Hepatocyte (in vitro differentiated cells): ENCODE data around the gene SCFD2. TPM values are rescaled to one million over a fixed set of nuclear protein-coding genes. Genes with fewer than 3 reads are reported as not detected.
A peak's percentile ranks its signal among the peaks of the same experiment; 100 is the strongest.

Source experiments
- DNase-seq: peaks from one replicate; pipeline ENCODE4 v3.0.0-alpha.2; 2016; ENCODE audit warnings: low spot score
- H2AFZ ChIP-seq: fragments of 200-600 bp; sonication (generic); 2 replicates; pipeline ENCODE4 v1.6.0; 2016; ENCODE audit warnings: antibody characterized with exemption, mild to moderate bottlenecking
- H3K27ac ChIP-seq: fragments of 200-600 bp; sonication (generic); 2 replicates; pipeline ENCODE4 v1.5.1; 2016; ENCODE audit warnings: mild to moderate bottlenecking
- H3K27me3 ChIP-seq: fragments of 200-600 bp; sonication (generic); 2 replicates; pipeline ENCODE4 v1.6.1; 2016
- H3K36me3 ChIP-seq: fragments of 200-600 bp; sonication (generic); replicated peaks from 2 replicates; pipeline ENCODE4 v1.5.1; 2016; ENCODE audit warnings: low read depth; ENCODE audit not compliant: insufficient read depth
- H3K4me1 ChIP-seq: fragments of 200-600 bp; sonication (generic); 2 replicates; pipeline ENCODE4 v1.5.1; 2016; ENCODE audit warnings: mild to moderate bottlenecking, moderate library complexity; ENCODE audit not compliant: insufficient read depth
- H3K4me2 ChIP-seq: fragments of 200-600 bp; sonication (generic); 2 replicates; pipeline ENCODE4 v1.6.0; 2016
- H3K4me3 ChIP-seq: fragments of 200-600 bp; sonication (generic); 2 replicates; pipeline ENCODE4 v1.5.1; 2016; ENCODE audit warnings: mild to moderate bottlenecking
- H3K79me2 ChIP-seq: fragments of 200-600 bp; sonication (generic); 2 replicates; pipeline ENCODE4 v1.6.0; 2017; ENCODE audit warnings: mild to moderate bottlenecking
- H3K9me2 ChIP-seq: fragments of 200-600 bp; sonication (generic); replicated peaks from 2 replicates; pipeline ENCODE4 v1.6.0; 2017; ENCODE audit warnings: mild to moderate bottlenecking; ENCODE audit not compliant: insufficient read depth
- H3K9me3 ChIP-seq: fragments of 200-600 bp; sonication (generic); 2 replicates; pipeline ENCODE4 v1.5.1; 2016; ENCODE audit warnings: low read depth, mild to moderate bottlenecking
- H4K20me1 ChIP-seq: fragments of 200-600 bp; sonication (generic); 2 replicates; pipeline ENCODE4 v1.6.0; 2016; ENCODE audit warnings: mild to moderate bottlenecking; ENCODE audit not compliant: insufficient read depth, poor library complexity, severe bottlenecking
- CTCF ChIP-seq: fragments of 200-600 bp; sonication (generic); IDR thresholded peaks from 2 replicates; pipeline ENCODE4 v1.5.1; 2016; ENCODE audit warnings: antibody characterized with exemption, mild to moderate bottlenecking; ENCODE audit not compliant: poor library complexity
- EZH2 ChIP-seq: fragments of 200-600 bp; sonication (generic); IDR thresholded peaks from 2 replicates; pipeline ENCODE4 v1.6.1; 2016; ENCODE audit warnings: antibody characterized with exemption, mild to moderate bottlenecking, borderline replicate concordance
- EZH2phosphoT487 ChIP-seq: fragments of 200-600 bp; sonication (generic); IDR thresholded peaks from one replicate; pipeline ENCODE4 v1.6.1; 2018; ENCODE audit warnings: antibody characterized with exemption, mild to moderate bottlenecking, low read depth, moderate library complexity; ENCODE audit not compliant: unreplicated experiment, severe bottlenecking
- WGBS: methylation state at CpG from one replicate; pipeline ENCODE4 v1.1.6; 2016; ENCODE audit warnings: low lambda C conversion rate; ENCODE audit errors: missing lambda C conversion rate; 5-methylcytosine and 5-hydroxymethylcytosine counted together
- polyA plus RNA-seq: library from polyadenylated mRNA; unstranded; fragments of >200 nt; fragmentation: Nextera tagmentation; extraction: Ambion mirVana; gene quantifications from 2 replicates; pipeline ENCODE4 v1.2.1, GENCODE V29; 2016
- total RNA-seq: library from RNA; depleted of rRNA; stranded (reverse); fragments of >200 nt; gene quantifications from 2 replicates; pipeline ENCODE4 v1.2.3, GENCODE V29; 2014

Gene SCFD2
- total and polyA plus RNA-seq, 2 experiments from 2014 or later = 8.4 to 15.7 TPM

- H2AFZ ChIP-seq = no peak overlapping the region
- TF ChIP-seq EZH2phosphoT487 (no peak), CTCF (no peak), EZH2 (no peak)
- no peaks in the 10 kb centered on the region for H3K27me3 ChIP-seq
- no peaks in the 10 kb centered on the region for H4K20me1 ChIP-seq
- H3K4me1 ChIP-seq = peaks cover 18% of the 10 kb centered on the region
- H3K9me3 ChIP-seq = no peaks in the 10 kb centered on the region
- WGBS = 60% methylated on average over 9 of the region's 9 CpGs
- H3K36me3 ChIP-seq = no peaks in the 10 kb centered on the region
- no peak overlapping the region for H3K27ac ChIP-seq
- no peak for DNase-seq
- H3K9me2 ChIP-seq = no peaks in the 10 kb centered on the region
- no peak overlapping the region for H3K4me3 ChIP-seq
- no peak overlapping the region for H3K4me2 ChIP-seq
- no peaks in the 10 kb centered on the region for H3K79me2 ChIP-seq
Measured at GRCh38 chr4:52840531-52841370, 525.1 kb downstream of the SCFD2 start.

- Histone ChIP-seq H3K9me3 (no peaks in the 10 kb centered on the region), H3K27ac (peak overlapping the region; percentile 37), H3K27me3 (no peaks in the 10 kb centered on the region), H2AFZ (peak overlapping the region; percentile 3), H3K79me2 (no peaks in the 10 kb centered on the region), H3K4me3 (no peak overlapping the region), H3K36me3 (no peaks in the 10 kb centered on the region), H3K9me2 (no peaks in the 10 kb centered on the region), H4K20me1 (no peaks in the 10 kb centered on the region), H3K4me2 (peak overlapping the region; percentile 8), H3K4me1 (peaks cover 18% of the 10 kb centered on the region)
- 63% methylated on average over 10 of the region's 10 CpGs for WGBS
- TF ChIP-seq EZH2 (no peak), CTCF (no peak), EZH2phosphoT487 (no peak)
- DNase-seq = no peak
Measured at GRCh38 chr4:52838729-52839586, 526.9 kb downstream of the SCFD2 start.

- H3K9me2 ChIP-seq = no peaks in the 10 kb centered on the region
- no peak for TF ChIP-seq EZH2phosphoT487
- TF ChIP-seq CTCF = no peak
- no peak for TF ChIP-seq EZH2
- peak overlapping the region; percentile 8 for H3K4me2 ChIP-seq
- H3K79me2 ChIP-seq = no peaks in the 10 kb centered on the region
- H3K27ac ChIP-seq = peak overlapping the region; percentile 37
- peak; percentile 54 for DNase-seq
- no peaks in the 10 kb centered on the region for H3K36me3 ChIP-seq
- no peaks in the 10 kb centered on the region for H3K27me3 ChIP-seq
- H4K20me1 ChIP-seq = no peaks in the 10 kb centered on the region
- no peak overlapping the region for H2AFZ ChIP-seq
- H3K4me3 ChIP-seq = no peak overlapping the region
- peaks cover 18% of the 10 kb centered on the region for H3K4me1 ChIP-seq
- no peaks in the 10 kb centered on the region for H3K9me3 ChIP-seq
- 71% methylated on average over 7 of the region's 7 CpGs for WGBS
Measured at GRCh38 chr4:52837716-52838558, 527.9 kb downstream of the SCFD2 start.
